ENCODE results near the gene TMEM163. TPM values are rescaled to one million over a fixed set of nuclear protein-coding genes. Genes with fewer than 3 reads are reported as not detected.

The TMEM163 gene
- total and polyA plus RNA-seq, 8 donors = 14.8 to 30.5 (median 20.5) TPM

DNA sequence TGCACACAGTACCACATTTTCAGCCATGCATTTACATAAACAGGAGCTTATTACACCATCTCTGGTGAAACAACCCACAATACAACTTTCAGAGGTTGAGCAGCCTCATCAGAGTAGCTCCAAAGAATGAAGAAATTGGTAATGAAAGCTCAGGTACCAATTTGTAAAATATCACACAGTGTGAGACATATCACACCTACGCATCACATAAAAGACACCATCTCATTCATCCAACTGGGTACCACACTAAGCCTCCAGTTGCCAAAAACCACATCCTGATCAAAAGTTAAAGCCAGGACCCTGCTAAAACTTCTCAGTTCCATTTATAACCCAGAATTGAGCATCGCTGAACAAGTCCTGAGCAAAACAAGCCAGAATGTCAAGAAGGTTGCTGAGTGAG, 4.6 kb downstream of the TMEM163 start:
- Histone ChIP-seq H3K27ac (no peak overlapping the region), H3K9me3 (no peaks in the 10 kb centered on the region), H3K4me1 (peaks cover 0 to 21% (median 12%) of the 10 kb centered on the region in 3 donors), H3K27me3 (no peaks in the 10 kb centered on the region), H3K36me3 (no peaks in the 10 kb centered on the region), H3K4me3 (no peak overlapping the region)
- intact Hi-C loops (cut with DNase I) = no loop called here
- ATAC-seq (no peak), DNase-seq (no peak), FAIRE-seq (no peak)
- WGBS, 2 donors = 96% methylated on average over 2 of the region's 2 CpGs
- TF ChIP-seq, protein P1, sequence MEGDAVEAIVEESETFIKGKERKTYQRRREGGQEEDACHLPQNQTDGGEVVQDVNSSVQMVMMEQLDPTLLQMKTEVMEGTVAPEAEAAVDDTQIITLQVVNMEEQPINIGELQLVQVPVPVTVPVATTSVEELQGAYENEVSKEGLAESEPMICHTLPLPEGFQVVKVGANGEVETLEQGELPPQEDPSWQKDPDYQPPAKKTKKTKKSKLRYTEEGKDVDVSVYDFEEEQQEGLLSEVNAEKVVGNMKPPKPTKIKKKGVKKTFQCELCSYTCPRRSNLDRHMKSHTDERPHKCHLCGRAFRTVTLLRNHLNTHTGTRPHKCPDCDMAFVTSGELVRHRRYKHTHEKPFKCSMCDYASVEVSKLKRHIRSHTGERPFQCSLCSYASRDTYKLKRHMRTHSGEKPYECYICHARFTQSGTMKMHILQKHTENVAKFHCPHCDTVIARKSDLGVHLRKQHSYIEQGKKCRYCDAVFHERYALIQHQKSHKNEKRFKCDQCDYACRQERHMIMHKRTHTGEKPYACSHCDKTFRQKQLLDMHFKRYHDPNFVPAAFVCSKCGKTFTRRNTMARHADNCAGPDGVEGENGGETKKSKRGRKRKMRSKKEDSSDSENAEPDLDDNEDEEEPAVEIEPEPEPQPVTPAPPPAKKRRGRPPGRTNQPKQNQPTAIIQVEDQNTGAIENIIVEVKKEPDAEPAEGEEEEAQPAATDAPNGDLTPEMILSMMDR (IDR thresholded peaks at IDR 0.05) = no peak

DNA sequence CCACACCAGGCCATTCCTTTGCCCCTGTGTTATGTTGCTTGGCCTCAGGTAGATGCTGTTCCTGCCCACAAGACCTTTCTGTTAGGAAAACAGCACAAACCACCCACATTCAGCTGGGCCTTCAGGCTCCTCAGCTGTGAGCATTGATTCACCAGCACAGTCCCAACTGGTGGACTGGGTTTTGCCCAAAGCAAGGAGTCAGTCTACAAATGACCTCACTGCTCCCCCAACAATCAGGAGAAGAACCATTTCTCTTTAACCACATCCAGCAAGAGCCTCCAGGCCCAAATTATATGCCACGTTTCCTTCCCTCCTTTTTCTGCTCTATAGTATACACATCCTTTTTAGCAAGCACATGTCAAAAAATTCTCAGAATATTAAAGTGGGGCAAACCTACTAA, 5.2 kb downstream of the TMEM163 start:
- no peaks in the 10 kb centered on the region for H3K27me3 ChIP-seq
- H3K27ac ChIP-seq = no peak overlapping the region
- intact Hi-C loops (cut with DNase I) = no loop called here
- TF ChIP-seq, protein P1 (IDR thresholded peaks at IDR 0.05) = no peak
- no peaks in the 10 kb centered on the region for H3K36me3 ChIP-seq
- FAIRE-seq = no peak
- no peak for ATAC-seq
- no peak for DNase-seq
- peaks cover 0 to 21% (median 12%) of the 10 kb centered on the region in 3 donors for H3K4me1 ChIP-seq
- no peaks in the 10 kb centered on the region for H3K9me3 ChIP-seq
- 90 to 96% methylated on average over 1 of the region's 1 CpG for WGBS, 2 donors
- H3K4me3 ChIP-seq = no peak overlapping the region

DNA sequence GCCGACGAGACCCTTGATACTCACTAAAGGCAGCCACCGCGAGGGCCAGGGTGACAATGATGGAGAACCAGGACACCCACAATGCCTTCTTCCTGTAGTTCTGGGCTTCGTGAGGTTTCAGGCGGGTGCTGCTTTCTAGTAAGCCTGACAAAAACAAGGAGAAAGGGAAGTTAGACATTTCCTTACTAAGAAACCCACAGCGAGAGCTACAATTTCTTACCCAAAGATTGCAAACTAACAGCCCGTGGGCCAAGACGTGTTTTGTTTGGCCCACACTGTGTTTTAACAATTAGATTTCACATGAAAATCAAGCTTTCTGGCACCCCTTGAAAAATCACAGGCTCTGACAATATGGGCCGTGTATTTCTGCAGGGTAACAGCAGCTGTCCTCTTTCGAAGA, 5.6 kb downstream of the TMEM163 start:
- DNase-seq (no peak), FAIRE-seq (no peak), ATAC-seq (no peak)
- 84 to 88% methylated on average over 11 of the region's 11 CpGs for WGBS, 2 donors
- no peaks in the 10 kb centered on the region for H3K27me3 ChIP-seq
- no peaks in the 10 kb centered on the region for H3K9me3 ChIP-seq
- no peaks in the 10 kb centered on the region for H3K36me3 ChIP-seq
- intact Hi-C loops (cut with DNase I) = no loop called here
- H3K4me3 ChIP-seq = no peak overlapping the region
- TF ChIP-seq, protein P1 (IDR thresholded peaks at IDR 0.05) = no peak
- H3K4me1 ChIP-seq = peaks cover 0 to 21% (median 12%) of the 10 kb centered on the region in 3 donors
- no peak overlapping the region for H3K27ac ChIP-seq

DNA sequence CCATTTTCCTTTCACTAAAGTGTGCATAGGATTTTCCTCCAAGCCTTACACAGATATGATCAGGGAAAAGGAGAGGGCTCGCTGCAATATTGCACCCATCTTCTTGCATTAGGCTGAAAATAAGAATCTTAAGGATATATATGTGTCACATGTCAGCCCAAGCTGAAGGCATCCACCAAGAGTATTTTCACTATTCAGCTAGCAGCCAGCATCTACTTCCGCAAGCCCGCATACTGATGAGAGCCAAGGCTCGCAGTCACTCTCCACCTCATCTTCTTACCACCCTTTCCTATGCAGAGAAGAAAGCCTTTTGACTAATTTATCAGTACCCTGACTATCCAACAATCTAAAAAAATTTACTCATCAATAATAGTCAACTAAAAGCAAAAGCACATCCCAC, 6.1 kb downstream of the TMEM163 start:
- TF ChIP-seq, protein P1 (IDR thresholded peaks at IDR 0.05) = no peak
- WGBS, 2 donors = 92 to 94% methylated on average over 4 of the region's 4 CpGs
- Histone ChIP-seq H3K4me3 (no peak overlapping the region), H3K9me3 (no peaks in the 10 kb centered on the region), H3K27me3 (no peaks in the 10 kb centered on the region), H3K27ac (no peak overlapping the region), H3K4me1 (peaks cover 0 to 21% (median 12%) of the 10 kb centered on the region in 3 donors), H3K36me3 (no peaks in the 10 kb centered on the region)
- intact Hi-C loops (cut with DNase I) = no loop called here
- FAIRE-seq = no peak
- no peak for DNase-seq
- no peak for ATAC-seq

DNA sequence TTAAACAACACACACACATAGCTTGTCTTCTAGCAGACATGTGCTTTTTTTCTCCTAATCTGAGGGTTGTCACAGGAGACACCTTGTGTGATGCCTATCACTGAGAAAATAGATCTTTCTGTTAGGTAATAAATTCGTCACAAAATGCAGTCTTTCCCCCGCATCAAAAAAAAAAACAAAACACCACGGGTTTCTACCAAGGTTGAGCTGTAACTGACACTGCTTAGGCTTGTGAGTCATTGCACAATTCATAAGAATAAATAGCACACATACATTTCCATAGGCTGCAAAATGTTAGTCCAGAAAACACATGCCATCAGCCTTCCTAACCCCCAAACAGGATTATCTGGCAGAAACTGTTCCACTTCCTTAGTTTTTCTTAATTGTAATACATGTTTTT, 6.5 kb downstream of the TMEM163 start:
- peak in 2 of 4 donors; percentile 19 to 28 for ATAC-seq
- no peak overlapping the region for H3K4me3 ChIP-seq
- DNase-seq = no peak
- intact Hi-C loops (cut with DNase I) = no loop called here
- FAIRE-seq = no peak
- no peaks in the 10 kb centered on the region for H3K9me3 ChIP-seq
- WGBS, 2 donors = 36 to 52% methylated on average over 3 of the region's 3 CpGs
- H3K4me1 ChIP-seq = peaks cover 2 to 22% (median 15%) of the 10 kb centered on the region in 3 donors
- TF ChIP-seq, protein P1 (IDR thresholded peaks at IDR 0.05) = no peak
- H3K36me3 ChIP-seq = no peaks in the 10 kb centered on the region
- H3K27ac ChIP-seq = no peak overlapping the region
- H3K27me3 ChIP-seq = no peaks in the 10 kb centered on the region
